ENCODE results near the gene IL6. TPM values are rescaled to one million over a fixed set of nuclear protein-coding genes. Genes with fewer than 3 reads are reported as not detected.
"Not testable (repeated sequence)": the region's sequence is repeated elsewhere in the genome, so short reads cannot be mapped to it uniquely, and the experiment has no call there.

The IL6 gene
- total RNA-seq, 1 experiment from 2014 or later = not detected

DNA sequence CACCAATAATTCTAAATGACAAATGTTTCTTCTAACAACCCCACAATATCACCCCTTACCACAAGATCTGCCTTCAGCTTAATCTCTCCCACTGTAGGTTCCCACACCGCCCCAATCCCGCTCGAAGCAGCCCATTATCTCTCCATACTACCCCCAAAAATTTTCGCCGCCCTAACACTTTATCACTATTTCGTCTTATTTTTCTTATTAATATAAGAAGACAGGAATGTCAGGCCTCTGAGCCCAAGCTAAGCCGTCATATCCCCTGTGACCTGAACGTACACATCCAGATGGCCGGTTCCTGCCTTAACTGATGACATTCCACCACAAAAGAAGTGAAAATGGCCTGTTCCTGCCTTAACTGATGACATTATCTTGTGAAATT, 18.3 kb upstream of the IL6 start:
- ATAC-seq; H3K4me3 ChIP-seq (replicated peaks in 1 of 2; ENCODE audit: low read depth in 1 of 2, low read length in 2 of 2); intact Hi-C loops (cut with micrococcal nuclease); H3K9ac ChIP-seq (ENCODE audit: low read length); H2AFZ ChIP-seq (ENCODE audit: low read depth, low read length, poor library complexity, severe bottlenecking); POLR2A ChIA-PET; H3K27ac ChIP-seq (ENCODE audit: low read depth, low read length); H4K20me1 ChIP-seq (ENCODE audit: insufficient read depth); DNase-seq (ENCODE audit: low read depth, low spot score); H3K9me3 ChIP-seq (ENCODE audit: control insufficient read depth in 1 of 2, insufficient read depth in 1 of 2, low read depth in 1 of 2, low read length in 2 of 2); H3K36me3 ChIP-seq (ENCODE audit: control insufficient read depth in 1 of 2, insufficient read depth in 2 of 2, low read length in 2 of 2); RAD21 ChIA-PET (ENCODE audit: low non-redundant PET in 1 of 2, low total read pairs in 2 of 2, uncharacterized antibody in 2 of 2, unreplicated experiment in 2 of 2); H3K4me2 ChIP-seq (ENCODE audit: low read length); H3K9me2 ChIP-seq (ENCODE audit: insufficient read depth); H3K79me2 ChIP-seq (ENCODE audit: insufficient read depth, low read length); H3K27me3 ChIP-seq (ENCODE audit: insufficient read depth, low read length); H3K4me1 ChIP-seq (ENCODE audit: control insufficient read depth in 1 of 2, insufficient read depth in 2 of 2, low read length in 2 of 2); BruUV-seq (replicated peaks): not testable (repeated sequence)
- CTCF ChIA-PET = interaction anchor here (1.0 kb wide), 1 partner anchor 20 kb away, joined by 3 read pairs; no protein-coding TSS in a partner anchor

- H2AFZ ChIP-seq (ENCODE audit: low read depth, low read length, poor library complexity, severe bottlenecking); H3K4me1 ChIP-seq (ENCODE audit: control insufficient read depth in 1 of 2, insufficient read depth in 2 of 2, low read length in 2 of 2); H3K9me3 ChIP-seq (ENCODE audit: control insufficient read depth in 1 of 2, insufficient read depth in 1 of 2, low read depth in 1 of 2, low read length in 2 of 2); H3K9me2 ChIP-seq (ENCODE audit: insufficient read depth); RAD21 ChIA-PET (ENCODE audit: low non-redundant PET in 1 of 2, low total read pairs in 2 of 2, uncharacterized antibody in 2 of 2, unreplicated experiment in 2 of 2); H3K79me2 ChIP-seq (ENCODE audit: insufficient read depth, low read length); H3K9ac ChIP-seq (ENCODE audit: low read length); H3K36me3 ChIP-seq (ENCODE audit: control insufficient read depth in 1 of 2, insufficient read depth in 2 of 2, low read length in 2 of 2); intact Hi-C loops (cut with micrococcal nuclease); POLR2A ChIA-PET; H3K27ac ChIP-seq (ENCODE audit: low read depth, low read length); BruUV-seq (replicated peaks); ATAC-seq; H3K4me3 ChIP-seq (replicated peaks in 1 of 2; ENCODE audit: low read depth in 1 of 2, low read length in 2 of 2); H3K4me2 ChIP-seq (ENCODE audit: low read length); DNase-seq (ENCODE audit: low read depth, low spot score); H4K20me1 ChIP-seq (ENCODE audit: insufficient read depth); H3K27me3 ChIP-seq (ENCODE audit: insufficient read depth, low read length): not testable (repeated sequence)
- CTCF ChIA-PET = interaction anchor here (1.0 kb wide), 1 partner anchor 19 kb away, joined by 3 read pairs; no protein-coding TSS in a partner anchor
Observed at GRCh38 chr7:22709062-22709829, 17.8 kb upstream of the IL6 start.

DNA sequence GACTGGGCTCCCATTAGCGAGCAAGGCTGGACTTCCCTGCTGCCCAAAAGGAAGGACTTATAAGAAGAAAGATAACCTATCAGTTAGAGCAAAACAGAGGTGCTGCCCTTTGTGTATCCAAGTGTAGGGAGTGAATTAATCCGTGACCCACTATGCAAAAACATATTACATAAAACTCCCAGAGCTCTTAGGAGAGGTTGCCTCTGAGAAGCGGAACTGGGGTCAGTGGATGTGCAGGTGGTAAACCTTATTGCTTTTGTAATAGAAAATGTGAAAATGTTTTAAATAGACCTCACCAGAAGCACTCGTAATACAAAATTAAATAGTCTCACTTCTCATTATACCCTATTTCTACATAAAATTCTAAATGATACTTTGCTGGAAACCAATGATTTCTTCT, 17.1 kb upstream of the IL6 start:
- no peaks in the 10 kb centered on the region for H3K9me3 ChIP-seq (ENCODE audit: control insufficient read depth in 1 of 2, insufficient read depth in 1 of 2, low read depth in 1 of 2, low read length in 2 of 2)
- CTCF ChIA-PET = interaction anchor here (1.0 kb wide), 1 partner anchor 19 kb away, joined by 3 read pairs; no protein-coding TSS in a partner anchor
- no peak overlapping the region for H2AFZ ChIP-seq (ENCODE audit: low read depth, low read length, poor library complexity, severe bottlenecking)
- DNase-seq (ENCODE audit: low read depth, low spot score) (no peak), ATAC-seq (no peak)
- H3K36me3 ChIP-seq (ENCODE audit: control insufficient read depth in 1 of 2, insufficient read depth in 2 of 2, low read length in 2 of 2) = no peaks in the 10 kb centered on the region
- intact Hi-C loops (cut with micrococcal nuclease) = no loop called here
- H4K20me1 ChIP-seq (ENCODE audit: insufficient read depth) = no peaks in the 10 kb centered on the region
- no peaks in the 10 kb centered on the region for H3K27me3 ChIP-seq (ENCODE audit: insufficient read depth, low read length)
- H3K4me3 ChIP-seq (replicated peaks in 1 of 2; ENCODE audit: low read depth in 1 of 2, low read length in 2 of 2) = no peak overlapping the region
- RAD21 ChIA-PET (ENCODE audit: low non-redundant PET in 1 of 2, low total read pairs in 2 of 2, uncharacterized antibody in 2 of 2, unreplicated experiment in 2 of 2) = no interaction called here
- H3K4me2 ChIP-seq (ENCODE audit: low read length) = no peak overlapping the region
- H3K79me2 ChIP-seq (ENCODE audit: insufficient read depth, low read length) = no peaks in the 10 kb centered on the region
- H3K27ac ChIP-seq (ENCODE audit: low read depth, low read length) = no peak overlapping the region
- BruUV-seq (replicated peaks) = no TSS peak
- POLR2A ChIA-PET = no interaction called here
- H3K4me1 ChIP-seq (ENCODE audit: control insufficient read depth in 1 of 2, insufficient read depth in 2 of 2, low read length in 2 of 2) = no peaks in the 10 kb centered on the region
- H3K9ac ChIP-seq (ENCODE audit: low read length) = no peak overlapping the region
- H3K9me2 ChIP-seq (ENCODE audit: insufficient read depth) = no peaks in the 10 kb centered on the region
- TF ChIP-seq ATF3 (IDR thresholded peaks at IDR 0.05) = no peak
- TF ChIP-seq CEBPB (IDR thresholded peaks at IDR 0.05; ENCODE audit: low read depth) = no peak
- no peak for TF ChIP-seq YY1 (IDR thresholded peaks at IDR 0.05; ENCODE audit: extremely low read depth, insufficient replicate concordance, low read depth, low read length)
- TF ChIP-seq ZFX (IDR thresholded peaks at IDR 0.05) = no peak
- TF ChIP-seq RAD21 (IDR thresholded peaks at IDR 0.05; ENCODE audit: low read depth) = no peak
- TF ChIP-seq EZH2 (IDR thresholded peaks at IDR 0.05) = no peak
- TF ChIP-seq, protein P1, sequence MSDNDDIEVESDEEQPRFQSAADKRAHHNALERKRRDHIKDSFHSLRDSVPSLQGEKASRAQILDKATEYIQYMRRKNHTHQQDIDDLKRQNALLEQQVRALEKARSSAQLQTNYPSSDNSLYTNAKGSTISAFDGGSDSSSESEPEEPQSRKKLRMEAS (IDR thresholded peaks at IDR 0.05) = no peak
- TF ChIP-seq EGR1 (IDR thresholded peaks at IDR 0.05; ENCODE audit: low read depth) = no peak
- TF ChIP-seq POLR2A (IDR thresholded peaks at IDR 0.05; ENCODE audit: borderline replicate concordance, extremely low read depth, insufficient read depth, insufficient read length) = no peak
- no peak for TF ChIP-seq SRF (IDR thresholded peaks at IDR 0.05; ENCODE audit: low read depth)
- TF ChIP-seq TCF7L2 (IDR thresholded peaks at IDR 0.05; ENCODE audit: borderline replicate concordance, extremely low read depth, insufficient read depth, insufficient read length) = no peak

Measured in HCT116 (cell line).